K562 (cell line): Measurements from ENCODE around the gene C22orf39. TPM values are rescaled to one million over a fixed set of nuclear protein-coding genes. Genes with fewer than 3 reads are reported as not detected.

Experiments used
- ATAC-seq: fragments of 200-7000 bp; cut with Tn5 transposase; 3 replicates; pipeline ENCODE4 v1.9.1; 2020; ENCODE audit warnings: moderate library complexity
- BruUV-seq: library from RNA; stranded (reverse); fragments of 400-500 nt; replicated peaks from 2 replicates; lab custom pipeline; 2021; lab: Mats Ljungman, UMichigan
- CTCF ChIA-PET: fragments of 300-600 bp; formaldehyde crosslinking; extraction: SDS; loops from one replicate; lab custom pipeline; 2021; ENCODE audit warnings: low intra/inter-chr PET ratio; lab: Yijun Ruan, JAX
- POLR2A ChIA-PET: fragments of 300-600, 350-650 bp; sonication (Branson Sonifier 250); formaldehyde crosslinking; extraction: SDS; loops from one replicate; lab custom pipeline; 2021; ENCODE audit warnings: antibody characterized with exemption, inconsistent platforms; lab: Yijun Ruan, JAX
- DNase-seq, 4 experiments: peaks; one replicate each; pipeline versions ENCODE4 v3.0.0 to v3.0.0-alpha.2; 2011 to 2018; ENCODE audit warnings: low spot score in 3 of 4, mixed read lengths in 3 of 4; ENCODE audit errors: extremely low read depth in 1 of 4
- FAIRE-seq: peaks from 2 replicates; lab custom pipeline; 2011; peaks lifted over from hg19 to GRCh38; lab: Jason Lieb, UNC
- H2AFZ ChIP-seq: 2 replicates; pipeline ENCODE4 v1.6.0; 2011; ENCODE audit warnings: low read depth, low read length, control low read depth, inconsistent platforms
- H3K27ac ChIP-seq: fragments of 200-600 bp; 3 replicates; pipeline ENCODE4 v1.8.0; 2011; ENCODE audit warnings: low read depth, mild to moderate bottlenecking, control low read depth, inconsistent platforms, low read length, moderate library complexity, mixed read lengths; ENCODE audit errors: extremely low read depth
- H3K27me3 ChIP-seq, 2 experiments: fragments of 300-600 bp in 1 of 2; 2 replicates in 1 of 2; 3 replicates in 1 of 2; pipeline versions ENCODE4 v1.6.0 to v1.8.0; 2011; ENCODE audit warnings: inconsistent platforms in 2 of 2, low read length in 2 of 2, mild to moderate bottlenecking in 1 of 2, mixed read lengths in 1 of 2, moderate library complexity in 1 of 2; ENCODE audit not compliant: control insufficient read depth in 2 of 2, insufficient read depth in 2 of 2
- H3K36me3 ChIP-seq: fragments of 300-600 bp; 3 replicates; pipeline ENCODE4 v1.8.0; 2011; ENCODE audit warnings: mild to moderate bottlenecking, low read length, inconsistent platforms; ENCODE audit not compliant: control insufficient read depth, insufficient read depth
- H3K4me1 ChIP-seq, 2 experiments: fragments of 200-600 bp in 1 of 2; replicated peaks in 1 of 2; 2 replicates in 1 of 2; 3 replicates in 1 of 2; pipeline versions ENCODE4 v1.5.1 to v1.8.0; 2011; ENCODE audit warnings: inconsistent platforms in 2 of 2, low read length in 2 of 2, mild to moderate bottlenecking in 1 of 2, mixed read lengths in 1 of 2, moderate library complexity in 1 of 2; ENCODE audit not compliant: control insufficient read depth in 2 of 2, insufficient read depth in 2 of 2
- H3K4me2 ChIP-seq: 2 replicates; pipeline ENCODE4 v1.6.1; 2011; ENCODE audit warnings: low read length, control low read depth, inconsistent platforms, mixed read lengths; ENCODE audit not compliant: insufficient read depth
- H3K4me3 ChIP-seq: fragments of 200-600 bp; sonication (generic), shearing (Covaris generic); 2 replicates; pipeline ENCODE4 v1.5.1; 2016; ENCODE audit warnings: control low read depth, inconsistent platforms
- H3K79me2 ChIP-seq: fragments of 200-600 bp; 3 replicates; pipeline ENCODE4 v1.8.0; 2011; ENCODE audit warnings: low read length, inconsistent platforms; ENCODE audit not compliant: control insufficient read depth, insufficient read depth
- H3K9ac ChIP-seq, 2 experiments: 2 replicates each; pipeline versions ENCODE4 v1.6.0 to v1.6.1; 2011; ENCODE audit warnings: low read depth in 2 of 2, low read length in 2 of 2, control low read depth in 1 of 2, inconsistent platforms in 1 of 2, mild to moderate bottlenecking in 1 of 2, mixed read lengths in 1 of 2; ENCODE audit not compliant: insufficient read depth in 1 of 2
- H3K9me1 ChIP-seq: one replicate; pipeline ENCODE4 v1.6.0; 2011; ENCODE audit warnings: inconsistent platforms, mild to moderate bottlenecking, low read length, moderate library complexity; ENCODE audit not compliant: control insufficient read depth, insufficient read depth
- H3K9me3 ChIP-seq: replicated peaks from 2 replicates; pipeline ENCODE4 v1.5.1; 2011; ENCODE audit warnings: low read depth, low read length, inconsistent platforms; ENCODE audit not compliant: control insufficient read depth, insufficient read depth
- H4K20me1 ChIP-seq: replicated peaks from 2 replicates; pipeline ENCODE4 v1.6.1; 2011; ENCODE audit warnings: low read length, inconsistent platforms, mixed read lengths; ENCODE audit not compliant: control insufficient read depth, insufficient read depth
- BRCA1 ChIP-seq, 2 experiments: fragments of 450-650 bp in 1 of 2; sonication (generic) in 1 of 2; formaldehyde crosslinking in 1 of 2; IDR thresholded peaks; 2 replicates each; pipeline versions ENCODE4 v1.5.0 to v1.6.1; 2017 to 2020; ENCODE audit warnings: mild to moderate bottlenecking in 1 of 2, missing genetic modification reagents in 1 of 2
- CBX2 ChIP-seq: fragments of 200-600 bp; sonication (generic); IDR thresholded peaks from one replicate; pipeline ENCODE4 v1.6.1; 2012; ENCODE audit warnings: mild to moderate bottlenecking, low read length, inconsistent platforms; ENCODE audit not compliant: insufficient read depth, poor library complexity, severe bottlenecking
- HDAC3 ChIP-seq: fragments of 450-650 bp; IDR thresholded peaks from 2 replicates; pipeline ENCODE4 v1.6.1; 2018; ENCODE audit warnings: borderline replicate concordance, mild to moderate bottlenecking, moderate library complexity; ENCODE audit not compliant: partially characterized antibody
- HNRNPUL1 ChIP-seq: fragments of 200-400 bp; formaldehyde crosslinking; IDR thresholded peaks from 2 replicates; pipeline ENCODE4 v1.6.1; 2017; ENCODE audit warnings: low read length
- KDM4B ChIP-seq, 2 experiments: fragments of 450-650 bp in 1 of 2; sonication (generic) in 1 of 2; IDR thresholded peaks; 2 replicates each; pipeline ENCODE4 v1.6.1; 2016 to 2017; ENCODE audit warnings: borderline replicate concordance in 2 of 2, antibody characterized with exemption in 1 of 2, low read depth in 1 of 2, mild to moderate bottlenecking in 1 of 2
- KLF6 ChIP-seq: fragments of 250-450 bp; sonication (Bioruptor Pico); IDR thresholded peaks from 2 replicates; pipeline ENCODE4 v1.4.0; 2020; ENCODE audit warnings: mild to moderate bottlenecking, moderate library complexity, borderline replicate concordance
- PHF8 ChIP-seq: fragments of 200-600 bp; sonication (generic); IDR thresholded peaks from 2 replicates; pipeline ENCODE4 v1.6.1; 2012; ENCODE audit warnings: mixed run types, mild to moderate bottlenecking, inconsistent platforms, low read length, moderate library complexity, borderline replicate concordance
- POLR2G ChIP-seq: fragments of 200-400 bp; formaldehyde crosslinking; IDR thresholded peaks from 2 replicates; pipeline ENCODE4 v1.6.1; 2017; ENCODE audit warnings: low read depth, mild to moderate bottlenecking, antibody characterized with exemption, low read length, moderate library complexity
- SETDB1 ChIP-seq: IDR thresholded peaks from one replicate; pipeline ENCODE4 v1.6.1; 2012; ENCODE audit warnings: low read length, control low read depth, inconsistent platforms
- SIN3A ChIP-seq, 2 experiments: fragments of 150-350 bp in 1 of 2; IDR thresholded peaks; 2 replicates each; pipeline ENCODE4 v1.6.1; 2011 to 2016; ENCODE audit warnings: borderline replicate concordance in 2 of 2, low read depth in 2 of 2, low read length in 2 of 2, mild to moderate bottlenecking in 2 of 2, moderate library complexity in 2 of 2; ENCODE audit not compliant: control insufficient read depth in 1 of 2
- SUPT5H ChIP-seq: fragments of 450-650 bp; IDR thresholded peaks from 2 replicates; pipeline ENCODE4 v1.6.1; 2016
- TCF3 ChIP-seq: sonication (generic); formaldehyde crosslinking; IDR thresholded peaks from 2 replicates; pipeline ENCODE4 v1.4.0; 2020; ENCODE audit warnings: mild to moderate bottlenecking, missing genetic modification reagents
- TEAD4 ChIP-seq, 2 experiments: sonication (generic) in 1 of 2; formaldehyde crosslinking in 1 of 2; IDR thresholded peaks; 2 replicates each; pipeline versions ENCODE4 v1.6.1 to v1.8.0; 2012 to 2022; ENCODE audit warnings: borderline replicate concordance in 1 of 2, inconsistent platforms in 1 of 2, low read length in 1 of 2, mild to moderate bottlenecking in 1 of 2, missing genetic modification reagents in 1 of 2
- WHSC1 ChIP-seq: IDR thresholded peaks from one replicate; pipeline ENCODE4 v1.6.1; 2012; ENCODE audit warnings: low read length, control low read depth, inconsistent platforms
- ZBED1 ChIP-seq: IDR thresholded peaks from 2 replicates; pipeline ENCODE4 v1.6.1; 2014
- ZNF146 ChIP-seq: IDR thresholded peaks from one replicate; pipeline ENCODE4 v1.6.1; 2018; ENCODE audit warnings: missing compliant biosample characterization; ENCODE audit not compliant: unreplicated experiment
- ZNF584 ChIP-seq: fragments of 200-800 bp; sonication (Bioruptor generic); IDR thresholded peaks from 2 replicates; pipeline ENCODE4 v1.6.1; 2016; ENCODE audit warnings: low read depth, mild to moderate bottlenecking, missing genetic modification characterization, missing compliant biosample characterization
- WGBS: fragments of 100-300 bp; shearing (Covaris generic); methylation state at CpG from one replicate; pipeline ENCODE4 v1.1.6; 2016; ENCODE audit warnings: low coverage, mixed read lengths; ENCODE audit not compliant: insufficient coverage; ENCODE audit errors: missing lambda C conversion rate; 5-methylcytosine and 5-hydroxymethylcytosine counted together
- in situ Hi-C: fragments of 300-500 bp; cut with MboI; formaldehyde crosslinking; loops from 4 replicates; pipeline ENCODE4 v1.15.0; 2018; ENCODE audit warnings: inconsistent platforms, mixed read lengths
- intact Hi-C: fragments of 100-400 bp; cut with micrococcal nuclease; formaldehyde crosslinking; loops from 2 replicates; pipeline ENCODE4 v1.14.2; 2022
- polyA plus RNA-seq, 8 experiments: library from polyadenylated mRNA; depleted of rRNA in 4 of 8; stranded (reverse) in 5 of 8; unstranded in 3 of 8; fragments of >200 nt; fragmentation: Nextera tagmentation in 2 of 8; fragmentation: Illumina TruSeq in 1 of 8; extraction: Ambion mirVana in 2 of 8; extraction: Trizol in 1 of 8; gene quantifications; 2 replicates each; pipeline versions ENCODE4 v1.2.1 to v1.2.3, GENCODE V29; 2011 to 2014; ENCODE audit warnings: inconsistent platforms in 1 of 8, missing spikeins in 1 of 8
- total RNA-seq, 7 experiments: library from RNA; depleted of rRNA in 6 of 7; stranded (reverse); fragments of >200 nt in 6 of 7; fragmentation: Illumina TruSeq in 2 of 7; extraction: Trizol in 2 of 7; gene quantifications; 2 replicates each; pipeline versions ENCODE4 v1.2.1 to v1.2.3, GENCODE V29; 2011 to 2021; ENCODE audit warnings: low replicate concordance in 1 of 7
- TF ChIP-seq, protein P1 (sequence below): fragments of 200-400 bp; formaldehyde crosslinking; IDR thresholded peaks from 2 replicates; pipeline ENCODE4 v1.6.1; 2017; ENCODE audit warnings: mild to moderate bottlenecking, low read depth, low read length, moderate library complexity
- TF ChIP-seq, protein P2 (sequence below): fragments of 200-800 bp; sonication (Bioruptor generic); IDR thresholded peaks from 2 replicates; pipeline ENCODE4 v1.6.1; 2017; ENCODE audit warnings: missing genetic modification characterization, missing compliant biosample characterization

C22orf39 gene
- total and polyA plus RNA-seq, 9 of the 15 experiments (the other 6 are each of a cell fraction or from before 2014, with no cell fraction given) = 20.4 to 139 (median 66.8) TPM

DNA sequence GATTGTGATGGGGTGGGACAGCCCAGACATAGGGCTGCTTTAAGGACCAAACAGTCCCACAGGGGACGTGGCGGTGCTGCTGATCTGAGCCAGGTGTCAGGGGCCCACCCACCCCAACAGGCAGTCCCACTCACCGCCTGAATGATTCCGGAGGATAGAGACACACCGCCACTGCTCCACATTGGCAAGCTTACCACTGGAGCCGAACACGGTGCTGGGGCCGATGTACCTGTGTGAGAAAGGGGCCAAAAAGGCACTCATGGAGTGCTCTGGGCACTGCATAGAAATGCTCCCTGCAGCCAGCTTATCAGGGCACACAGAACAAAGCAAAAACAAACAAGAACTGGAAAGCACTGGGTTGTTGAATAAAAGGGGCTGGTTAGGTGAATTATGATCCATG is 41.9 kb downstream of the C22orf39 start:
- DNase-seq (no peak), FAIRE-seq (no peak), ATAC-seq (no peak)
- in situ Hi-C loops = no loop called here
- Histone ChIP-seq H3K4me1 (peaks cover 18 to 24% of the 10 kb centered on the region in 2 experiments; a peak in 4 of 5 replicates), H3K79me2 (peaks cover 23% of the 10 kb centered on the region), H3K4me2 (no peak overlapping the region), H3K9me3 (no peaks in the 10 kb centered on the region), H3K9ac (0 out of 4 replicates have a peak overlapping the region, but pooled peaks of 1 of the 2 experiments have one; percentile 1), H3K27ac (no peak overlapping the region), H2AFZ (no peak overlapping the region), H3K4me3 (no peak overlapping the region), H3K27me3 (no peaks in the 10 kb centered on the region), H4K20me1 (peaks cover 16% of the 10 kb centered on the region), H3K36me3 (peaks cover 95% of the 10 kb centered on the region), H3K9me1 (peaks cover 19% of the 10 kb centered on the region)
- CTCF ChIA-PET = no interaction called here
- WGBS = 96% methylated on average over 8 of the region's 8 CpGs
- POLR2A ChIA-PET = interaction anchor here (1.1 to 15.8 kb wide), 7 partner anchors 4 to 257 kb away, joined by 3 to 245 read pairs (median 15); partner anchors contain the start of genes HIRA and MRPL40
- no TSS peak for BruUV-seq
- intact Hi-C loops = no loop called here
- TF ChIP-seq WHSC1 (peak; percentile 96), PHF8 (0 out of 2 replicates have a peak, but pooled peaks have one; percentile 0), SIN3A (IDR thresholded peaks at IDR 0.05; ENCODE audit: borderline replicate concordance in 2 of 2, control insufficient read depth in 1 of 2, low read depth in 2 of 2, low read length in 2 of 2) (no peak), HNRNPUL1 (0 out of 2 replicates have a peak, but pooled peaks have one; percentile 37), TEAD4 (IDR thresholded peaks at IDR 0.05; ENCODE audit: low read length) (no peak), TEAD4 (CRISPR knock-in tag; IDR thresholded peaks at IDR 0.05; ENCODE audit: borderline replicate concordance) (no peak), ZNF146 (CRISPR knock-in tag) (peak; percentile 25), KLF6 (CRISPR knock-in tag) (no peak), ZNF584 (CRISPR knock-in tag) (no peak), KDM4B (IDR thresholded peaks at IDR 0.05; ENCODE audit: borderline replicate concordance in 2 of 2, low read depth in 1 of 2) (no peak; a peak in 1 of 4 replicates), TCF3 (CRISPR knock-in tag) (no peak), ZBED1 (no peak), SUPT5H (no peak), CBX2 (no peak), SETDB1 (no peak), POLR2G (0 out of 2 replicates have a peak, but pooled peaks have one; percentile 30), BRCA1 (IDR thresholded peaks at IDR 0.05) (no peak), BRCA1 (CRISPR knock-in tag; IDR thresholded peaks at IDR 0.05) (no peak), HDAC3 (no peak)
- TF ChIP-seq, protein P1, sequence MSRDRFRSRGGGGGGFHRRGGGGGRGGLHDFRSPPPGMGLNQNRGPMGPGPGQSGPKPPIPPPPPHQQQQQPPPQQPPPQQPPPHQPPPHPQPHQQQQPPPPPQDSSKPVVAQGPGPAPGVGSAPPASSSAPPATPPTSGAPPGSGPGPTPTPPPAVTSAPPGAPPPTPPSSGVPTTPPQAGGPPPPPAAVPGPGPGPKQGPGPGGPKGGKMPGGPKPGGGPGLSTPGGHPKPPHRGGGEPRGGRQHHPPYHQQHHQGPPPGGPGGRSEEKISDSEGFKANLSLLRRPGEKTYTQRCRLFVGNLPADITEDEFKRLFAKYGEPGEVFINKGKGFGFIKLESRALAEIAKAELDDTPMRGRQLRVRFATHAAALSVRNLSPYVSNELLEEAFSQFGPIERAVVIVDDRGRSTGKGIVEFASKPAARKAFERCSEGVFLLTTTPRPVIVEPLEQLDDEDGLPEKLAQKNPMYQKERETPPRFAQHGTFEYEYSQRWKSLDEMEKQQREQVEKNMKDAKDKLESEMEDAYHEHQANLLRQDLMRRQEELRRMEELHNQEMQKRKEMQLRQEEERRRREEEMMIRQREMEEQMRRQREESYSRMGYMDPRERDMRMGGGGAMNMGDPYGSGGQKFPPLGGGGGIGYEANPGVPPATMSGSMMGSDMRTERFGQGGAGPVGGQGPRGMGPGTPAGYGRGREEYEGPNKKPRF = no peak
- TF ChIP-seq, protein P2, sequence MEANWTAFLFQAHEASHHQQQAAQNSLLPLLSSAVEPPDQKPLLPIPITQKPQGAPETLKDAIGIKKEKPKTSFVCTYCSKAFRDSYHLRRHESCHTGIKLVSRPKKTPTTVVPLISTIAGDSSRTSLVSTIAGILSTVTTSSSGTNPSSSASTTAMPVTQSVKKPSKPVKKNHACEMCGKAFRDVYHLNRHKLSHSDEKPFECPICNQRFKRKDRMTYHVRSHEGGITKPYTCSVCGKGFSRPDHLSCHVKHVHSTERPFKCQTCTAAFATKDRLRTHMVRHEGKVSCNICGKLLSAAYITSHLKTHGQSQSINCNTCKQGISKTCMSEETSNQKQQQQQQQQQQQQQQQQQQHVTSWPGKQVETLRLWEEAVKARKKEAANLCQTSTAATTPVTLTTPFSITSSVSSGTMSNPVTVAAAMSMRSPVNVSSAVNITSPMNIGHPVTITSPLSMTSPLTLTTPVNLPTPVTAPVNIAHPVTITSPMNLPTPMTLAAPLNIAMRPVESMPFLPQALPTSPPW (CRISPR knock-in tag) = no peak
